GM04504 (cell line): ENCODE results near the gene OR7C1.
"Not testable (repeated sequence)": the region's sequence is repeated elsewhere in the genome, so short reads cannot be mapped to it uniquely, and the experiment has no call there.

Experiments
- DNase-seq: peaks from one replicate; pipeline ENCODE4 v3.0.0-alpha.2; 2012; ENCODE audit warnings: low read depth

OR7C1 gene

DNA sequence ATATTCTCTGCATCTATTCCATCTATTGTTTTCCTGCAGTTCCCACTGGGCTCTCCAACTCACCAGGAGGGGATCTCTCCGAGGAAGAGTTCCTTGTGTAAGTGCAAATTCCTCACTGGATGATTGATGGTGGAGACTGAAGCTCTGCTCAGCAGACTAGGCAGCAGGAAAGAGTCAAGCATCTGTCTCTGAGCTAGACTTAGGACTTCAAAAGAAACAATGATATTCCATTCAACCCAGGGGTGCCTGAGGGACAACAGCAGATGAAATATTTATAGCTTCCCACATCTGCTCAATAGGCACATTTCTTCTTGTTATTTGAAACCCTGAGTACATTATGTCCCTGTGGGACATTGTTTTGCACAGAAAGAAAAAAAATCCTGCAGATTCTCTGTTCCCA is at the start of gene OR7C1, which contains the start of gene OR7A5:
OR7C1 (minus strand) TSS at position 175 of the 400 bp plus-strand sequence. CDS start 35,049 bp downstream, outside the sequence.
OR7A5 (minus strand) TSS at position 175 of the 400 bp plus-strand sequence. CDS start 6,944 bp downstream, outside the sequence.
- DNase-seq: no peak

DNA sequence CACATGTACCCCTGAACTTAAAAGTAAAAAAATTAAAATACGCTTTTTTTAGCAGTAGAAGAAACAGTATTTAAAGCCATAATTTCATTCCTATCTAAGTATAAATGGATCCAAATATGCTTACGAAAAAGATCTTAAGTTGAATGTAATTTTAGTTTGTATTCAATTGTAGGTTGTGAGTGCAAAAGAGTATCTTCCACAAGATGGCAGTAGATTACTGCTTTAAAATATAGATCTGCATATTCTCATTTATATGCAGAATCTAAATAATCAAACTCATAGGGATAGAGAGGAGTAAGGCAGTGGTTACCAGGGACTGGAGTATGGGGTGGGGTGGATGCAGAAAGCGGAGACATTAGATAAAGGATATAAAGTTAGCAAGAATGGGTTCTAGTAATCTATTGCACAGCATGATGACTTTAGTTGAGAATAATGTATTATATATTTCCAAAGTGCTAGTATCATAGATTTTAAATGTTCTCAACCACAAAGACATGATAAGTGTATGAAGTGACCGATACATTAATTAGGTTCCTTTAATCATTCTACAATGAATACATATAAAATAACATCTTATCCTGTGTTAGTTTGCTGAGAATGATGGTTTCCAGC is 36.7 kb upstream of the OR7C1 start:
- DNase-seq: no peak

DNA sequence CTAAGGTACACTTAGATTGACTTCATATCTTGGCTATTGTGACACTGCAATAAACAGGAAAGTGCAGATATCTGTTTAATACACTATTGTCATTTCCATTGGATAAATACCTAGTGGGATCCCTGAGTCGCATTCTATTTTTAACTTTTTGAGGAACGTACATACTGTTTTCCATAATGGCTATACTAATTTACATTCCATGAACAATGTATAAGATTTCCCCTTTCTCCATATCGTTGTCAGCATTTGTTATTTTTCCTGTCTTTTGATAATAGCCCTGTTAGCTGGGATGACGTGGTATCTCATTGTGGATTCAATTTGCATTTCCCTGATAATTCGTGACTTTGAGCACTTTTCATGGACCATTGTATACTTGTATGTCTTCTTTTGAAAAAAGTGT is 33.5 kb upstream of the OR7C1 start:
- DNase-seq: no peak

DNA sequence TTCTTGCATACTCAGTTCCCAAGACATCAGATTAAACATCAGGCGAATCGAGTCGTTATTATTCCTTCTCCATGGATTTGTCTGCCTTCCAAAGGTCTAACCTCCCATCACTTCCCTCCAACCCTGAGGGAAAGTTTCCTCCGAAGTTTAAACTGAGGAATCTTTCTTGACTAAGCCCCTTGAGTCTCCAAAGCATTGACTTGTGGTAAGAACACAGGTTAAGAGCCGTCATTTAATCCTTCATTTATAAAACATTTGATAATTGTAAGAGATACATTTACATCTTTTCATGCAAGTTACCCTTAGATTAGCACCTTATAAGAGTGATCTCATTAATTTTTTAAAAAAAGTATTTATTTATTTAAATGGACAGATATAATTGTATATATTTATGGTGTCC is 13.8 kb upstream of the OR7C1 start, which contains the start of gene OR7A10:
OR7A10 (minus strand) TSS at position 101 of the 400 bp plus-strand sequence. CDS start 7,045 bp downstream, outside the sequence.
- DNase-seq: no peak

DNA sequence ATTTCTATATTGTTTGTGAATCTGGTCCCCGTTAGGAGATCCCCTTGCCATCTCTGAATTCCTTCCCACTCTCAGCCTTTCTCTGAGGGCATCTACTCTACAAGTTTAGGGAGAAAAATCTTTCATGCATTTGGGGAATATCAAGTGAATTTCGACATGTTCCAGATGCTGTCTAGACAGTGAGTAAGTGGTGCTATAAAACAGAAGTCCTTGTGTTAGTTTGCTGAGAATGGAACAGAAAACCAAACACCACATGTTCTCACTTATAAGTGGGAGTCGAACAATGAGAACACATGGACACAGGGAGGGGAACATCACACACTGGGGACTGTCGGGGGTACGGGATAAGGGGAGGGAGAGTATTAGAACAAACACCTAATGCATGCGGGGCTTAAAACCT is 8.6 kb upstream of the OR7C1 start:
- DNase-seq: no peak

DNA sequence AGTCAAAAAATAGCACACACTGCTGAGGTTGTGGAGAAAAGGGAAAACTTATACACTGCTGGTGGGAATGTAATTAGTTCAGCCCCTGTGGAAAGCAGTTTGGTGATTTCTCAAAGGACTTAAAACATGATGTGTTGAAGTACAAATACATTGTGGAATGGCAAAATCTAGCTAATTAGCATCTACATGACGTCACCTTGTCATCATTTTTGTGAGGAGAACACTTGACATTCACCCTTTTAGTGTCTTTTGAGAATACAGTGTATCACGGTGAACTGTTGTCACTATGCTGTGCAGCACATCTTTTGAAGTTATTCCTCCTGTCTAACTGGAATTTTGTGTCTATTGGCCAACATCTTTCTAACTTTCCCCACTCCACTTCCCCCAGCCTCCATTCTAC is 8.2 kb upstream of the OR7C1 start:
- DNase-seq: no peak

DNA sequence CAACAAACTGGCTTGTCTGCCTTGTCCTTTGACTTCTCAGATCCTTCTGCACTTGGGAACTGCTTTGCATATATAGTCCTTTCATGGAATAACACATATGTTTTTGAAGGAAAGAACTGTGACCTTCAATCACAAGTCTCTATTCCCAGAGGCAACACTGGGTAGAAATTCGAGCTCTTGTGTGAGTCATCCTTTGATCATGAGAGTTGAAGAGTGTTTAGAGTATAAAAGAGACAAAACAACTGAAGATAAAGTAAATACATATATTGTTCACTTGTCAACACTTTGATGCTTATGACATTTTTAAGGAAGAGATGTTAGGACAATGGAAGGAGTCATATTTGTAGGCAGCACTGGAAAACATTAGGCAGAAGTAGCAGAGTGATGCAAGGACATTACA is 5.2 kb upstream of the OR7C1 start:
- no peak for DNase-seq

DNA sequence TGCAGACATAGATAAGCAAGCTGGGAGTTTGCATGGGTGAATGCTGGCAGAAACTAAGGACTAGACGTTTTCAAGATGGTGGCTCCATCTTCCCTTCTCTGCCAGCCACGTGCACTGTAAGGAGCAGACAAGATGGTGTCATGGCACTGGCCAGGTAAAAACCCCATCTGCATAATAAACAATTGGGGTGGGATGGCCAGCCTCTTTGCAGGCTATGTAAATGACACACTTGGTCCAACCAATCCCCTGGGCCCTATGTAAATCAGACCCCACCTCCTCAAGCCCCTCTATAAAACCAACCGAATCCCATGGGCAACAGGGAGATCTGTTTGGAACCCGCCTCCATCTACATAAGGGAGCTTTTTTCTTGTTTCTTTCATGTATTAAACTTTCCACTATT is 2.4 kb upstream of the OR7C1 start:
- DNase-seq: no peak

DNA sequence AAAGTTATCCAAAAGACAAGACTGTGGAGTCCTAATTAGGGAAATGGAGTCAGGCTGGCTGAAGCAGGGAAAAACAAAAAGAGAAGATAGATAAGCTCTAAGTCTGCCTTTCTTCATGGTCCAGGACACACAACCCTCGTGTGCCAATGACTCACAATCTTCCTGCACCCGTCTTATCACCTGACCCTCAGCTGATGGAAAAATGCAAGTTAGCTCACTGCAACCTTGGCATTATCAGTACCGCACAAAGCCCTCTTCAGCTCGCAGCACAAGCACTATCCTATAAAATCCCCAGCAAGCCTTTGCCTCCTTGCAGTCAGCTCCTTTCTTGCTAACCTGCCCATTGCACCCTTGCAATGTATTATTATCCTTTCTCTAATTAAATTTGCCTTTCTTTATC is 4.3 kb downstream of the OR7C1 start:
- DNase-seq: no peak

DNA sequence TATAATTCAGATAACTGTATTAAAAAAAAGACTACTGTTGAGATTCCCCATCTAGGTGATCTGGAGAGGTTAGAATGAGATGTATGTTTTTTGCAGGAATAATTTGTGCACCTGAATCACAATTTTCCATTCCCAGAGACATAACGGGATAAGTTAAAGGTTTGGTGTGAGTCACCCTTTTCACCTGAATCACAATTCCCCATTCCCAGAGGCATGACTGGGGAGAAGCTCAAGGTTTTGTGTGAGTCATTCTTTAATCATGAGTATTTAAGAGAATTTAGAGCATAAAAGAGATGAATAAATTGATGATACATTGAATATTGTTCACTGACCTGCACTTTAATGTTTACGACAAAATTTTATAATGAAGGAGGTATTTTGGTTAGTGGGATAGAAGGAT is 9.0 kb downstream of the OR7C1 start:
- DNase-seq: no peak

DNA sequence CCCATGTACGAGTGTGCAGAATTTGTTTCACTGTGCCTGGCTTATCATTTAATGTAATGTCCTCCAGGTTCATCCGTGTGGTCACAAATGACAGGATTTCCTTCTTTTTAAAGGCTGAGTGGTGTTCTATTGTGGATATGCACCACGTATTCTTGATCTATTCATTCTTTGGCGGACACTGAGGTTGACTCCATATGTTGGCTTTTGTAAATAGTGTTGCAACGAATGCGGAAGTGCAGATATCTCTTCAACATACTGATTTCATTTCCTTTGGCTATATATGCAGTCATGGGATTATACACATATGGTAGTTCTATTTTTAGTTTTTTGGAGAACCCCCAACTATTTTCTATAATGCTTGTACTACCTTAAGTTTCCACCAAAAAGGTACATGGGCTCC is 13.0 kb downstream of the OR7C1 start:
- DNase-seq: no peak

DNA sequence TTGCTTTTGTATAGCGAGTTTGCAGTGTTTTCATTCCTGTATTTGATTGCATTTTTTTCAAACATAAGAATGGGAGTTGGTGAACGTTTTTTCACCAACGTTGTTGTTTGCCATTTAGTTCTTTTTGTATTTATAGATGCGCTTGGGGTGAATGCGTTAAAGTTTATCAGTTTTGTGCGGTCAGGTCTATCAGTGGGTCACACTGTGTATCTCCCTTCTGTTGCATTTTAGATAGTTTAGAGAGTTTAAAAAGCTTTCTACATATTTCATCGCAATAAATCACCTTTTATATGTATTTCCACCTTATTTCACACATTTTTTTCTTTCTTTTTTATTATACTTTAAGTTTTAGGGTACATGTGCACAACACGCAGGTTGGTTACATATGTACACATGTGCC is 16.4 kb downstream of the OR7C1 start:
- DNase-seq: no peak

DNA sequence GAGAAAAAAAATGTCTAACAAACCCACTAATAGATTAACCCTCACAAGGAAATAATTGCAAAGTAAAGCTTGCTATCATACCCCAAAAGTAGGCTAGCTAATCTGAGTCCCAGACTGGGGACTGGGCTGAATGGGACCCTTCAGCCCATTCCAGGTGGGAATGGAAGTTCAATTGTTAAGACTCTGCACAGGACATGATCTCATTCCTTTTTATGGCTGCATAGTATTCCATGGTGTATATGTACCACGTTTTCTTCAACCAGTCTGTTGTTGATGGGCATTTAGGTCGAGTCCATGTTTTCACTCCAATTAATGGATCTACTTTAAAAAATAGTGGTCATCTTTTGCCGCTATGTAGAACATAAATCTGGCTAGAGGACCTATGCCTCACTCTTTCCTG is 17.9 kb downstream of the OR7C1 start:
- no peak for DNase-seq

DNA sequence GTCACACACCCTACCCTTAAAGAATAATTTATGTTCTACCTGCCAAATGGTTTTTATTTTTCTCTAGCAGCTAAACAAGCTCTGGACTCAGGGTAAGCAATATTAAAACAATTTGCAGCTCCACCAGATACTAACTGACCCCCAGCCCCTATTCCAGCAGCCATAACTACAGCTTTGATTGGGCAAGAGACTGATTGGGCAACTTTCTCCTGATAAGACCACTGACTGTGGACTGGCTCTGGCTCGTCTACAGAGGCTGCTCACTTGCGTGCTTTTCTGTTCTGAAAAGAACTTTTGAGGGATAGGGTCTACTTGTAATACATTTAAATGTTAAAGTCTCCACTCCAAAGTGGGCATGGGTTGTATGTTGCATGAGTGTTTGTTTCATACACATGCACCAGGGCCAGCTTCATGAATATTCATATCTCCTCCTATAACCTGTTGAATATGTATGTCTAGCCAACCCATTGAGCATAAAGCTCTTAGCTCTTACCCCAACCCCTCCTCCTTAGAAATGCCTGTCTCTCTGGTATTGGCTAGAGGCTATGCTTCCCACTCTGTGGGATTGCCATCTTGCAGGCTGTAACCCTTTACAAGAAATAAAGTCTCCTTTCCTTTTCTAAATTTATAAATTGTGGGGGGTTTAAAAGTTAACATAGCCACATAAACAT is 19.9 kb downstream of the OR7C1 start:
- no peak for DNase-seq

DNA sequence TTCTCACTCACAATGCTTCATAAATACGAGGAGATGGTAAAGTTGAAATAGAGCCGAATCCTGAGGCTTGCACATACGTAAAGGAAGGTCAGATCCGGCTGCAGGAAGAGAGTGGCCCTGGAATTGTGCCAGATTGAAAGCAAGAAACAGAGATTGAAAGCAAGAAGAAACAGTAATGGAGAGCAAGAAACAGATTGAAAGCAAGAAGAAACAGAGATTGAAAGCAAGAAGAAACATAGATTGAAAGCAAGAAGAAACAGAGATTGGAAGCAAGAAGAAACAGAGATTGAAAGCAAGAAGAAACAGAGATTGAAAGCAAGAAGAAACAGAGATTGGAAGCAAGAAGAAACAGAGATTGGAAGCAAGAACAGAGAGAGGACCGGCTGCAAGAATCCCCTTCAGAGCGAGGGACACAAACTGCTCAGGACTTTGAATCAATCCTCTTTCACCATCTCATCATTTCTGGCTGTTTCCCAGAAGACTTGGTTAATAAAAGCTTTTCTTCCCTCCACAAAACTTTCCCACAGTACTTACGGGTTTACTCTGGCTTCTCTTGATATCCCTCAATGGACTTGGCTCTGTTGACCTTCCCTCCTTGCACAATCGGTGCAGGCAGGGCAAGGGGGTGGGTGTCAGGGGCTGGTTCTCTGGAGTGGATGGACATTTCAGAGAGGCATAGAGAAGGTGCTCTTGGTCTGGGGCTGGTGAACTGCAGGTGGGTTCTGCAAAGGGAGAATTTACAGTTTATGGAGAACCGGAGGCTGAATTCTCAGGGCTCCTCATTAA is 25.5 kb downstream of the OR7C1 start:
- DNase-seq: no peak

DNA sequence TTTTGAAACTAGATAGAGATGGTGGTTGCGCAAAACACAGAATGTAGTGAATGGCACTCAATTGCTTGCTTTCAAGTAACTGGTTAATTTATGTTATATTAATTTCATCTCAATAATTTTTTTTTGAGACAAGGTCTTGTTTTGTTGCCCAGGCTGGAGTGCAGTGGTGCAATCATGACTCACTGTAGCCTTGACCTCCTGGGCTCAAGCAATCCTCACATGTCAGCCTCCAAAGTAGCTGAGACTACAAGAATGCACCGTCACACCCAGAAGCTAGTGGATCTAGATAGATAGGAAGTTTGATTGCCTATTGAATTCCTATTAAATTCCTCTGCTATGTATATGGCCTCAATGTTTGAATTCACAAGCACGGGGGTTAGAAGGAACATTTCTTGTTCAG is 30.2 kb downstream of the OR7C1 start:
- DNase-seq: no peak

DNA sequence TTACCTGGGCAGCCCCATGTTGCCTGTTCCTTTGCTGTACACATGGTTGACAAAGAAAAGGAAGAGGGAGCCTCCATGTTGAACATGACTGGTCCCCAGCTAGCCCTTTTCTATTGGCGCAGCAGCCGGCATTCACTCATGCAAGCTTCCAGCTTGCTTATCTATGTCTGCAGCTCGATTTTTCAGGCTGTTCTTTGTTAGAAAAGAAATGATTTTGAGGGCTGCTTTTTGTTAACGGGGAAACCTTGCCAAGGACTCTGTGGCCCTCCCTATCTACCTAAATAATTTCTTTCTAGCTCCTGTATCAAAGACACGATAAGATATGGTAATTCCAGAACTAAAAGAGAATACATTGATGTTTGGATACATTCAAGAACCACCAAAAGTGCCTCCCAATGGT is 36.2 kb downstream of the OR7C1 start:
- DNase-seq: no peak

DNA sequence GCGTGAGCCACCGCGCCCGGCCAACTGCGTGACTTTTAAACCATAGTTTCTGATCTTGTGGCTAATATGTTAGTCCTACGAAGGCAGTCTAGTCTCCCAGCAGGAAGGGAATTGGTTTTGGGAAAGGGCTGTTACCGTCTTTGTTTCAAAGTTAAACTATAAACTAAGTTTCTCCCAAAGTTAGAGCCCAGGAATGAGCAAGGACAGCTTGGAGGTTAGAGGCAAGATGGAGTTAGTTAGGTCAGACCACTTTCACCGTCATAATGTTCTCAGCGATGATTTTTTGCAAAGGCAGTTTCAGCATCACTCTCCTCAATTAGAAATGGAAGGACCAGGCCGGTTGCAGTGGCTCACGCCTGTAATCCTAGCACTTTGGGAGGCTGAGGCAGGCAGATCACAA is 39.0 kb downstream of the OR7C1 start:
- no peak for DNase-seq

DNA sequence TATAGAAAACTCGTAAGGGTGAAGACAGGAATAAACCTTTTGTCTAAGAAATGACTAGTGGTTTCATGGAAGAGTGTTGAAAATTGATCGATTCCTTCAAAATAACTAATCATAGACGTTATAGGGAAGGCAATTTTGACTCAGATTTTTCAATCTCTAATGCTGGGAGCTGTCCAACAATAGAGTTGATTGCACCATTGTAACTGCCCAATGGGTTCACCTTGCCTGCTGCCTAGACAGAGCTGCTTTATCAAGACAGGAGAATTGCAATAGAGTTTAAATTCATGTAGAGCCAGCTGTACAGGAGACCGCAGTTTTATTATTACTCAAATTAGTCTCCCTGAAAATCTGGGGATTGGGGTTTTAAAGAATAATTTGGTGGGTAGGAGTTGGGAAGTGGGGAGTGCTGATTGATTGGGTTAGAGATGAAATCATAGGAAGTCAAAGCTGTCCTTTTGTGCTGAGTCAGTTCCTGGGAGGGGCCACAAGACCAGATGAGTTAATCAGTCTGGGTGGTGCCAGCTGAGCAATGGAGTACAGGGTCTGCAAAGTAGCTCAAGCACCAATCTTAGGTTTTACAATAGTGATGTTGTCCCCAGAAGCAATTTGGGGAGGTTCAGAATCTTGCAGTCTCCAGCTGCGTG is 39.8 kb downstream of the OR7C1 start:
- no peak for DNase-seq

DNA sequence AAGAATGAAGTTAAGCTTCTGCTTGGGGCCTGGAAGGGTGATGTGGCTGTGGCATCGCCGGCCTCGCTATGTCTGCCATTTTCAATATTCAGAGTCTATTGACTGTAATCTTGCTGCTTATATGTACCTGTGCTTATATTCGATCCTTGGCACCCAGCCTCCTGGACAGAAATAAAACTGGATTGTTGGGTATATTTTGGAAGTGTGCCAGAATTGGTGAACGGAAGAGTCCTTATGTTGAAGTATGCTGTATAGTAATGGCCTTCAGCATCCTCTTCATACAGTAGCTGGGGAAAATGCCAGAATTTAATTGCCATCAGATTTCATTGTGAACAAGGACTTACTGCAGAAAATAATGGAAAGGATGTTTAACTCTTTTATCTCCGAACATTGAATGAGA is 42.7 kb downstream of the OR7C1 start:
- not testable (repeated sequence) for DNase-seq

DNA sequence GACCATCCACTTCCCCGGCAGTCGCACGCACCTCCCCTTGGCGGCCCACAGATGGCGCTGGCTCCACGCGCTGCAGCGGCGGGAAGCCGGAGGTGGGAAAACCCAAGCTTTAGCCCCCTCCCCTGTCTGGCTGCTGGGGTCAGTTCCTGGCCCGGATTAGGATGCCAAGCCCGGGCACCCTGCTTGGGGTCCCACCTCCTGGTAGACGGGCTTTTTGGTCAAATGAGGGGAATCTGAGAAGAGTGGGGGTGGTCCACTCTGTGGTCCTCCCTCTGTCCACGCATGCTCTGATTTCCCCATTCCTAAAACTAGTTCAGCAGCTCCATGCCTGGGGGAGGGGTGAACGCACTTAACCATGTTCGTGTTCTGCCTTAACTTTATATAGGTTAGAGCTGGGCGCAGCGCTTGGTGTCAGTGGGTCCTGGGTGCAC is 48.5 kb downstream of the OR7C1 start:
- DNase-seq: no peak

DNA sequence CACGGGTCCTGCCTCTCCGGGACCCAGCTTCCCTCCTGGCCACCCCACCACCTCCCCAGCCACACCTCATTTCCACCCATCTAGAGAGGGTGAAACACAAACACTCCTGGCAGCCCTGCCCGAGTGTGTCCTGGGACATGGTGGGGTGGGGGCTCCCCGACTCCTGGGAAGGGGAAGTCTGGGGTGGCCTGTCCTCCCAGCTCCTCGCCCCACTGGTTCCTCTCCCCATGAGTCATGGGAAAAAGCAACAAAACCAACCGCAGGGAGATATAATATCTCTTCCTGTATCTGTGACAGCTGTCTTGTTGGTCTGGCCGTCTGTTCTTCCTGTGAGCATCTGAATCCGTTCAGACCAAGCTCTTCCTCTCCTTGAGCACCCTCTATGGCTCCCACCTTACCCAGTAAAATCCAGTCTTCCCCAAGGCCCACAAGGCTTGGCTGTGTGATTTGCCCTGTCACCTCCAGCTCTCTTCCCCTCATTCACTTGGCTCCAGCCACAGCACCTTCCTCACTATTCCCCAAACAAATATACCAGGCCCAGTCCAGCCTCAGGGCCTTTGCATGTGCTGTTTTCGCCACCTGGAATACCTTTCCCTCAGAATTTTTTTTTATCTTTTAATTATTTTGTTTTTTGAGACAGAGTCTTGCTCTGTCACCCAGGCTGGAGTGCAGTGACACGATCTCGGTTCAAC is 49.7 kb downstream of the OR7C1 start:
- DNase-seq: not testable (repeated sequence)
